T-helper 1 cell (primary cell): ENCODE data around the gene R3HDM1.
"Not testable (repeated sequence)": the region's sequence is repeated elsewhere in the genome, so short reads cannot be mapped to it uniquely, and the experiment has no call there.

Source experiments
- DNase-seq, 5 donors: peaks; one replicate each; pipeline ENCODE4 v3.0.0-alpha.2; 2012 to 2020

Gene R3HDM1

DNA sequence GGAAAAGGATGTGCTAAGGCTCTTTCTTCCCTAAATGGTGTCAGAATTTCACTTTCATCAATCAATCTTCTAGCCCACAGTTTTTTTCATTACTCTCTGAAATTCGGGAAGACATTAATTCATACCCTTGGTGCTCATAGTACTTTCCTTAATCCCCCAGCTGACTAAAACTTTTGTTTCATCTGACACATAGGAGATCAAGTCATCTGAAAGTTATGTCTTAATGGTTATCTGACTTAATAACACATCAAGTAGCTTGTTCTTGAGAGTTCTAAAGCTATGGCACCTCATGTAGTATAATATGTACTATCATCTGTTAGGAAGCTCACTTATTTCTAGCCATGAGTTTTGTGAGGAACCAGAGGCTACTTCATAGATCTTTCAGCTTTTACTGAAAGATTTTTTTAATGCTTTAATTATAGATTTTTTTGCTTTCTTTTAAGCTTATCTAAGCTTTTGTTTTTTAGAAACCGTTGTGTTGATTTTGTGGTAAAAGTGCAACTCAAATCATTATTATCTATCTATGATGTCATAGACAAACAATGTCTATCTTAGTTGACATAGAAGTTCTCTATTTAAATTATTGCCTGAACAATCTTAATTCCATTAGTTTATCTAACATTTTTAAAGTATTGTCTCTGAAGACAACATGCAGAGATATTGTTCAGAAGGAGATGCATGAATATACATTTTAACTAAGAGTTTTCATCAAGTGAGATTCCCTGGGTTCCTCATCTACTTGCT is 116.7 kb downstream of the R3HDM1 start:
- no peak for DNase-seq

DNA sequence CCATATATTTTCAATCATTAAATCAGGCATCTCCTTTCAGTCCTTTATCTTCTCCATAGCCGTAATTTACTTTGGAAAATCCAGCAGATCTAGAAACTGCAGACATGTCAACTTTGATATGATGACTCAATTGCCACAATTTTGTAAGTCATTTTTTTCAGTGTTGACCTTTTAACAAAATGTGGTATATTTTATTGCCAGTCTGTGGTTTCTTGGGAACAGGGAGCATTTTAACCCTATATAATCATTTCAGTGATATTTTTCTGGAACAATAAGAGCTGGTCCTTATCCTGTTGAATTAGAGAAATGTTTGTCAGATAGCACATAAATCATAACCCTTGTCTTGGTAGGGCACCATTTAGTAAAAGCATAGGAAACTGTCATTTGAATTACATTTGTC is 119.4 kb downstream of the R3HDM1 start:
- no peak for DNase-seq

DNA sequence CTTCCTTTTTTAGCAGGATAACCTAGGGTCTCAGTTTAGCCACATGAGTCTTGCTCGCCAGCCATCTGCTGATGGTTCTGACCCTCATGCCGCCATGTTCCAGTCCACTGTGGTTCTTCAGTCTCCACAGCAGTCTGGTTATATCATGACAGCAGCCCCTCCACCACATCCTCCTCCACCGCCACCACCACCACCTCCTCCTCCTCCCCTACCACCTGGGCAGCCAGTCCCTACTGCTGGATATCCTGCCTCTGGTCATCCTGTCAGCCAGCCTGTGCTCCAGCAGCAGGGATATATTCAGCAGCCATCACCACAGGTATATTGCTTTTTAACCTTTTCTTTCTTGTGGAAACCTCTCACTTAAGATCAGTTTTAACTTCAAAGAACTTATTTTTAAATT is 120.4 kb downstream of the R3HDM1 start:
- no peak for DNase-seq

DNA sequence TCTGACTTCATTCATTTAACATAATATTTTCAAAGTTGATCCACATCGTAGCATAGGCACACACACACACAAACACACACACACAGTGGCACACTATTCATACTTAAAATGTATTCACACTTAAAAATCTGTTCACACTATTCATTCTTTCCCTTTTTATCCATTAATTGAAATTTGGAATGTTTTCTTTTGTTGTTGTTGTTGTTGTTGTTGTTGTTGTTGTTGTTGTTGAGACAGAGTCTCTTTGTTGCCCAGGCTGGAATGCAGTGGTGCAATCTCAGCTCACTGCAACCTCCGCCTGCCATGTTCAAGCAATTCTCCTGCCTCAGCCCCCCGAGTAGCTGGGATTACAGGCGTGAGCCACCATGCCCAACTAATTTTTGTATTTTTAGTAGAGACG is 123.0 kb downstream of the R3HDM1 start:
- DNase-seq, result not testable (repeated sequence)

DNA sequence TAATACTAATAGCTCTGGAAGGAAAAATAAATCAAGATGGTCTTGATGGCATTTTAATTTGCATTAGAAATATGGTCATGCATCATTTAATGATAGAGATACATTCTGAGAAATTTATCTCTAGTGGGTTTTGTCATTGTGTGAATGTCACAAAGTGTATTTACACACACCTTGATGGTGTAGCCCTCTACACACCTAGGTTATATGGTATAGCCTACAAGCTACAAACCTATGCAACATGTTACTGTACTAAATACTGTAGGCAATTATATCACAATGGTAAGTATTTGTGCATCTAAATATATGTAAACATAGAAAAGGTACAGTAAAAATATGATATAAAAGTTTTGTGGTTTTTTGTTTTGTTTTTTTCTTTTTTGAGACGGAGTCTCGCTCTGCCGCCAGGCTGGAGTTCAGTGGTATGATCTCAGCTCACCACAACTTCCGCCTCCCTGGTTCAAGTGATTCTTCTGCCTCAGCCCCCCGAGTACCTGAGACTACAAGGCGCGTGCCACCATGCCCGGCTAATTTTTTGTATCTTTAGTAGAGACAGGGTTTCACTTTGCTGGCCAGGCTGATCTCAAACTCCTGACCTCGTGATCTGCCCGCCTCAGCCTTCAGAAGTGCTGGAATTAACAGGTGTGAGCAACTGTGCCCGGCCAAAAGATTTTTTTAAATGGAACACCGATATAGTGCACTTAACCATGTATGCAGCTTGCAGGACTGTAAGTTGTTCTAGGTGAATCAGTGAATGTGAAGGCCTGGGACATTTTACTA is 126.7 kb downstream of the R3HDM1 start:
- peak; percentile 7 to 52 (median 33) for DNase-seq

DNA sequence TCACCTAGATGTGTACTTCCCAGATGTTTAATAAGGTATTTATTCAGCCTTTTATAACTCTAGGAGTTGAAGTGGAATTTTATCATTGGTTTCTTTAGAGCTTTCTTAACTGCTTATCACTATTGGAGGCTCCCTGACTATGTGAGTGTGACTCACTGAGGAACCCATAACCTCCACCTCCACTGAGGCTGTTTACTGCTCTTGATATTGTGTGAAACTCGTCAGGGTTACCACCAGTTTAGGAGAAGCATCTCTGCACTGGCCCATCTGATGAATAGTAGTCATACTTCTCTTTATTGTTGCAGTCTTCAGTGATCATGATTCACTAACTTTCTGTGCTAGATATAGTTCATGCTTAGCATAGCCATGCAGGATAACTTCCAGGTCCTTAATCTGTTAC is 130.8 kb downstream of the R3HDM1 start:
- DNase-seq, result peak in 1 of 5 donors; percentile 19

DNA sequence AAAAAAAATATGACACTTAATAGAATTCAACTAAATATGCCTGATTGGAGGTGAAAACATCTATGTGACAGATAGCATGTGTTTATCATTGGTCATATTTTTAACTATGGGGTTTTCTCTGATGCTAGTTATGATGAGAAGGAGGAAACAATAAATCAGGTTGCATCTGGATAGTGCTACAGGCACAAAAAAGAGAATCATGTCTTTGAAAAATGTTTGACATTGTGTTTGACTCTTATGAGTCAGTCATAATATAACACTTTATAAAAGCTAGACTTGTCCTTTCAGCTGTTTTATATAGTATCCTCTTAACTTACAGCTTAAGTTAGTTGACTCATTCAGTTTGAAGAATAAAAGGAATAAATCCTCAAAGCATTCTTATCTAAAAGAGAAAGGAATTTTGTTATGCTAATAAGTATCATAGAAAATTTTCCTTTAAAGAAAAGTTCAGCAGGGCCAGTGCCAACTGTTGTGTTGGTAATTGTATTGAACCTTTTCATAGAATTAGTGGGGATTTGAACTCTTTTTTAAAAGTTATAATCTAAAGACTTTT is 131.9 kb downstream of the R3HDM1 start:
- DNase-seq, result no peak

DNA sequence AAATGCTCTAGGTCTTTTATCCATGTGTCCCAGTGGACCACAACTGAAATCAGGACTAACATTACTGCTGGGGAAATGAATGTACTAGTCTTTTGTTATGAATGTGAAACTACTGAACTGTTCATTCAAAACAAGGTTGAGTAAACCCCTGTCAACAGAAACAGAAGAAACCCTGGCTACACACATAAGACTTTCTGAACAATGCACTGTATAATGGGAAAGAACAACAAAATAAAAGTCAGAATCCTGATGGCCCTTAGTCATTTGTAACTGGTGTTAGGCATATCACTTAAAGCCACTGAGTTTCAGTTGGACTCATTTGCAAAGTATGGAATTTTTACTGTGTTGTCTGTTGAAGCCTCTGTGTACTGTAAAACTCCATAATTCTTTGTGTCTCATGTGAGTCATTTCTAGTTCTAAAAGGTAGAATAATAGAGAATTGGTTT is 133.4 kb downstream of the R3HDM1 start:
- peak in 1 of 5 donors; percentile 56 for DNase-seq

DNA sequence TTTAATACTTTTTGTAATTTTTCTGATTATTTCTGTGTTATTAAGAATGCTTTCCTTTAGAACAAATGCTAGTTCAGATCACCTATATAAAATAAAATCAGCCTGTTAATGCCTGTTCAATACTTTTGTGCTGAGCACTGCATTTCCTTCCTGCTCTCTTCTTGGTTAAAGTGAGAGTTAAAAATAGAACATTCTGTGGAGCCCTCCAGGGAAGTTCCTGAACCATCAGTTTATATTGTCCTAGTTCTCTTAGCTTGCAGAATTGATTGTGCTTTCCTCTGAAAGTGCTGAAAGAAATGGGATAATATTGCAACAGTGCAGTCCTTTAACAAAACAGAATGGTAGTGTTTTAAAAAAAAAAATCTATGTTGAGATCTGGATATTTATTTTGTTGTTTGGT is 135.8 kb downstream of the R3HDM1 start:
- DNase-seq, result no peak

DNA sequence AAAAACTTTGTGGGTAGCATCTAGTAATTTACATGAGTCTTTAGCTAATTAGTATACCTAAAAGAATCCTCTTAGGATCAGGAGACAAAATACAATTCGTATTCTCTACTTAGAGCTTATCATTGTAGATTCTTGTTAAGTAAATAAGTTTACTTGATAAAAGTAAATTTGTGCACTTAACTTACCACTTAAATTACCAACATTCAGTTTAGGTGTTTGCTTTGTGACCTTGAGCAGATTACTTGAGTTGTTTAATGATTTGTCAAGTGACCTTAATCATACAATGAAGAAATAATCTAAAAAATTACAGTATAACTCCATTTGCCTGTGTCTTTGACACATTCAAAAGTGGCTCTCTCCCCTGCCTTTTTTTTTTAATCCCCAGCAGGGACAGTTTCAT is 143.2 kb downstream of the R3HDM1 start:
- DNase-seq, result no peak

DNA sequence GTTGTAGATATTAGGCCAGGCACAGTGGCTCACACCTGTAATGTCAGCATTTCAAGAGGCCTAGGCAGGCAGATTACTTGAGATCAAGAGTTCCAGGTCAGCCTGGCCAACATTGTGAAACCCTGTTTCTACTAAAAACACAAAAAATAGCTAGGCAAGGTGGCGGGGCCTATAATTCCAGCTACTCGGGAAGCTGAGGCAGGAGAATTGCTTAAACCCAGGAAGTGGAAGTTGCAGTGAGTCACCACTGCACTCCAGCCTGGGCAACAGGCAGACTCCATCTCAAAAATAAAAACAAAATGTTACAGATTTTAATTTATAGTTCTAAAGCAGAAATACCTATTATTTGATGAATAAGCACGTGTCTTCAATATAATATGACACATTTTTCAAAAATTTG is 144.7 kb downstream of the R3HDM1 start:
- DNase-seq, result no peak

DNA sequence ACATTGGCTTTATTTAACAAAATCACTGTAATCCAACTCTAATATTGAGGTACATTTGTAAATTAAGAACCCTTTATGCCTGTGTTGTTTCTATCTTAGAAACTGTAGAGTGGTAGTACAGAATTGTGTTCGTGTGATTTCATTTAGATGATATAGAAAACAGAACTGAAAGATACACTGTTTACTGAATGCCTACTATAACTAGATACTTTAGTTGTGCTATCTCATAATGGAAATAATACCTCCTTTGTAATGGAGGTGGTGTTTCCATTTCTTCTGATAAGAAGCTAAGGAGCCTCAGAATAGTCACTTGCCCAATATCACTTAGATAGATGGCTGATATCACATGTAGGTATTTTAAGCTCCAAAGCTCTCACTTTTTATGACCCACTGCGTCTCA is 147.8 kb downstream of the R3HDM1 start:
- no peak for DNase-seq

DNA sequence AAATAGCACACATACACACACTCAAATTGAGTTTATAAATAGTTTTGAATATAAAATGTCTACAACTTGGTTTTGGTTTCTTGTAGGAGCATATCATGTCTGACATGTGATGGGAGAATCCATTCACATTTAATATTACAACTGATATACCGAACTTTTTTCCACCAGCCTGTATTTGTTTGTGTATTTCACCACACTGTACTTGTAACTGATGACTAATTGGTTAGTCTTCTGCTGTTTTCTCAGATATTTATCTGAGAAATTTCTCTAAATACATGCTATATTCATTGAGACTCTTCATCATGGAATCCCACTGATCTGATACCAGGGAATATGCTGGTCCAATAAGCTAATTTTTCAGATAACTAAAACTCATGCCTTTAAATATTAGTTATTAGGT is 154.1 kb downstream of the R3HDM1 start:
- no peak for DNase-seq

DNA sequence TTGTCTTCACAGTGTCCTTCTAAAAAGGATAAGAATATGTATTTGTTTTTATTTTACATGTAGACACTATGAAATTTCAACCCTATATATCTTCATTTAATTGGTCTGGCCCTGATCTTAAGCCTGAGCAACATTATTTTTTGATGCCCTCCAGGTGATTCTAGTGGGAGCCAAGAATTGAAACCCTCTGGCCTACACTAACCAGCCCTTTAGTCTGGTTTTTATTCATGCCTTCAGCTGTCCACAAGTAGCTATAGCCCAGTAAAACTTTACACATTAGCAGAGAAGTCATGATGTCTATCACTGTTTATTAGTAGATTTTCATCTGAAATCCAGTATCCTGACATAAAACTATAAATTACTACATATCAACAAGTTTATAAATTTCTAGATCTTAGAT is 157.7 kb downstream of the R3HDM1 start:
- no peak for DNase-seq

DNA sequence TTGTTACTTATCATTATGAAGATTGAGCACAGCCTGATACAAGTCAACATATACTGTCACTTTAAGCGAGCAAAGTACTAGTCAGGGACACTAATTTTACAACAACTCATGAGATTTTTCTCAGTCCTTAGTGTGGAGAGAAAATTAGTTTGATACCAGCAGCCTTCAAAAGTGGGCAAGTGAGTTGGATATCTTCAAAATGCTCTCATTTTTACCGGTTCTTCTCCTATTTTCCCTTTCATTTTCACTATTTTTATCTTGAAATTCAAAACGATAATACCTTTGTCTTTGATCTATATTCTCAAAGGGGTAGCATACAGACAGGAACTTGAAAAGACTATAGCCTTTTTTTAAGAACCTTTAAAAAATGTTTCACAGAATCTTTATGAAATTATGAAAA is 158.4 kb downstream of the R3HDM1 start:
- DNase-seq, result peak in 1 of 5 donors; percentile 19

DNA sequence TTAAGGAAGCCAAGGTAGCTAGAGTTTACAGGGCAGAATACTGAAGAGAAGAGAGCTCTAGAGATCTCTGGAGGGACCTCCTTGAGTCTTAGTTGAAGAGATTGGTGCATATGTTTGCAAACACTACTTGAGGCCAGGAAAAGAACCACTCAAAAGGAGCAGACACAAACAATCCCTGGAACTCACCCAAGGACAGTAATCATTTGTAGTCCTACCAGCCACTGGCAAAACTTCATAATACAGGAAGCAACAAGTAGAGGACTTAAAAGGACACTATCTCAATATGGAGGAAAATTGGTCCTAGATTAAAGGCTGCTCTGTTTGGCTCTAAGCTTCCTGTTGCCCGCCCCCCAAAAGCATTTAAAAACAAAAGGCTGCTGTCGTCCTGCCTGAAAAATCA is 163.4 kb downstream of the R3HDM1 start:
- no peak for DNase-seq

DNA sequence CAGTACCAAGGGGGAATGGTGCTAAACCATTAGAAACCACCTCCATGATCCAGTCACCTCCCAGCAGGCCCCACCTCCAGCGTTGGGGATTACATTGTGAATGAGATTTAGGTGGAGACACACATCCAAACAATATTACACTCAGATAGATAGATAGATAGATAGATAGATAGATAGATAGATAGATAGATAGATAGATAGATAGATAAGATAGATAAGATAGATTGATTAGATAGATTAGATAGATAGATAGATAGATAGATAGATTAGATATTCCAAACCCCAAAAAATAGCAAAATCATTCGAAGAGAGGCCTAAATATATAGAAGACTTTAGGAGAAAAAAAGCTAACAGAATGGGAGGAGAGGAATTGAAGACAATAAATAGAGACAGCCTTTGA is 167.6 kb downstream of the R3HDM1 start:
- DNase-seq, result no peak

DNA sequence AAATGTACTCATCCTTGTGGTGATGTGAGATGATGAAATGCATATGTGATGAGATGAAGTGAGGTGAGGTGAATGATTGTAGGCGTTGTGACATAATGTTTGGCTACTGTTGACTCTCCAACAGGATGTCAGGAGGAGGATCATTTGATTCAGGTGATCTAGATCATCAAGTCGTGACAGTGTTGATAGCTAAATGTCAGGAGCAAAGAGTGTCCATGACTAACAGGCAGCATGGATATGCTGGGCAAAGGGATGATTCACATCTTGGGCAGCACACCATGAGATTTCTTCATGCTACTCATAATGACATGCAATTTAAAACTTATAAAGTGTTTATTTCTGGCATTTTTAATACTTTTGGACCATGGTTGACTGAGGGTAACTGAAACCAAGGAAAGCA is 170.2 kb downstream of the R3HDM1 start:
- no peak for DNase-seq

DNA sequence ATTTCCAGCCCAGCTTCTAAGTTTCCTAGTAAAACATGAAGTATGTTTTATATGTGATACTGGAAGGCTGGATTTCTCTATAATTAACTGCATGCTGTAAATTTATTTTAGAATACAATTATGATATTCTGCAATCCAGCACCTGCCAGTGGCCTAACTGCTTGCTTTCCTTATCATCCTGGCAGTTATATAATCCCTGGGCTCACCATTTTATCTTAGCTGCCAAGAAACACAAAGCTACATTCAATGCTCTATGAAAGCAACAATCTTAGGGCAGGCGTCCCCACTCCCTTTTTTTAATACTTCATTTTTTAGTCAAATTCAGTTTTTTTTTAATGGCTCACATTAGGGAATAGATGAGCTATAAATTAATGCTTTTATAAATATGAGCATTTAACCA is 172.0 kb downstream of the R3HDM1 start:
- DNase-seq, result no peak

DNA sequence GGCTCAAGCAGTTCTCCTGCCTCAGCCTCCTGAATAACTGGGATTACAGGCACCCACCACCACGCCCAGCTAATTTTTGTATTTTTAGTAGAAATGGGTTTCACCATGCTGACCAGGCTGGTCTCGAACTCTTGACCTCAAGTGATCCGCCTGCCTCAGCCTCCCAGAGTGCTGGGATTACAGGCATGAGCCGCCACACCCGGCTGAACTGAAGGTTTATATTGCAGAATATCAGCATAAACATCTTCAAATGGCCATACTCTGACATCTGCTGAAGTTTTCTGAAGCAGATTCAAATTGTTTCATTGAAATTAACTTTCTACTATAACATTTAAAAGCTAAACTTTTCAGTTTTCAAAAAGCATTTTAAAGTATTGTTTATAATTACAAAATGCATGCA is 172.8 kb downstream of the R3HDM1 start:
- DNase-seq, result not testable (repeated sequence)

DNA sequence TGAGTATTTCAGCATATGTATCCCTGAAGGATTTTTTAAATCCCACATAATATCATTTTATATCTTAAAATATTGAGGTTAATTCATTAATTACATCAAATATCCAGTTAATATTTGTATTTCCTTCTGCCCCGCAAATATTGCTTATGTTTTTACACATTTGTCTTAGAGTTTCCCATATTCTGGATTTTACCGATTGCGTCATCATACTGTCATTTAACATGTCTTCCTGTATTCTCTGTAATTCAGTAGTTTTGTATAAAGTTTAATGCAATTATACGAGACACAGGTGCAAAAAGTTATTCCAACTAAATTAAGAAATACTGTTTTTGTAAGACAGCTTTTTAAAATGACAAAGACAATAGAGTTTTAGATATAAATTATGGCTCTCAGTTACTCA is 176.9 kb downstream of the R3HDM1 start:
- no peak for DNase-seq

DNA sequence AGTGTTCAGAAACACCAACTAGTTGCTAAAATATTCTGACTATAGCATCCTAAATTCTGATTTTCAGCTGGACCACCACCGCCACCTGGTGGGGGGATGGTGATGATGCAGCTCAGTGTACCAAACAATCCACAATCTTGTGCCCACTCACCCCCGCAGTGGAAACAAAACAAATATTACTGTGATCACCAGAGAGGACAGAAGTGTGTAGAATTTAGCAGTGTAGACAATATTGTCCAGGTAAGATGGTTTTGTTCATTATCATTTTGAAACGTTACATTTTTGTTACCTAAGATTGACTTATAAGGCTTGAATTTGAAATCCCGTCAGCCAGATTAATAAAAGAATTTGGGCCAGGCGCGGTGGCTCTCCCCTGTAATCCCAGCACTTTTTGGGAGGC is 178.7 kb downstream of the R3HDM1 start:
- peak; percentile 31 to 64 (median 46) for DNase-seq

DNA sequence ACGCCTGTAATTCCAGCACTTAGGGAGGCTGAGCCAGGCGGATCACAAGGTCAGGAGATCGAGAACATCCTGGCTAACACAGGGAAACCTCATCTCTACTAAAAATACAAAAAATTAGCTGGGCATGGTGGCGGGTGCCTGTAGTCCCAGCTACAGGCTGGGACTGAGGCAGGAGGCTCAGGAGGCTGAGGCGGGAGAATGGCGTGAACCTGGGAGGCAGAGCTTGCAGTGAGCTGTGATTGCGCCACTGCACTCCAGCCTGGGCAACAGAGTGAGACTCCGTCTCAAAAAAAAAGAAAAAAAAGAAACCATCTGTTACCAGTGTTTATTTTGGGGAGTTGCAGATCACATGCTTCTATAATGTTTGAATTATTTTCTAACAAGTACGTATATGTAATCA is 183.8 kb downstream of the R3HDM1 start:
- DNase-seq, result not testable (repeated sequence)
